ENCODE results near the gene CHI3L1.
A peak's percentile ranks its signal among the peaks of the same experiment; 100 is the strongest.

Gene CHI3L1

DNA sequence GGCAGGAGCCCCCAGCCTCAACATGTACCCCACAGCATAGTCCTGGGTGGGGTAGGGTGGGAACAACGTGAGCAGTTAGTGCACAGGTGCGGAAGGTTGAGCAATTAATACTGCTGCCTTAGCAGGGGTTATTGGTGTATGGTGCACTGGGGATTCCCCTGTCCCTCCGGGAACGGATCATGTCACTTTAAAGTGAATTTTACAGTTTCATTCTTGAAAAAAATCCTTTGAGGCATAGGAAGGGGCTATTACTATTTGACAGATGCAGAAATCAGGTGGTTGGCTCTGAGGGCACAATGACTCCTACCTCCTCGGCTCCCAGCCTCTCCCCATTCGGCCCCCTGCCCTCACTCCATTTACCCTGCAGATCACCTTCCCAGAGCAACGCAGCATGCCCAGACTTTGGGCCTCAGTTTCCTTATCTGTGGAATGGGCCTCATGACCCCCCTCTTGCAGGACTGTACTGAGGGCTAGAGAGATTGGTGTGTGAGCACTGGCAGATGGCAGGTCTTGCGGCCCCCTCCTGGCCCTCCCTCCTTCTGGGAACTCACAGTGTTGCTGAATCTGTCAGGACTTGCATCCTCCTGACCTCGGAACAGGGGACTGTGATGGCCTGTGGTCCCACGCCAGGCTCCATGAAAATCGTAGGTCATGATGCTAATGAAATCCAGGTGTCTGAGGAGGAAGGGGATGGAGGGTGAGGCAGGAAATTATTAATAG, 5.7 kb downstream of the CHI3L1 start:
- no peak for DNase-seq

DNA sequence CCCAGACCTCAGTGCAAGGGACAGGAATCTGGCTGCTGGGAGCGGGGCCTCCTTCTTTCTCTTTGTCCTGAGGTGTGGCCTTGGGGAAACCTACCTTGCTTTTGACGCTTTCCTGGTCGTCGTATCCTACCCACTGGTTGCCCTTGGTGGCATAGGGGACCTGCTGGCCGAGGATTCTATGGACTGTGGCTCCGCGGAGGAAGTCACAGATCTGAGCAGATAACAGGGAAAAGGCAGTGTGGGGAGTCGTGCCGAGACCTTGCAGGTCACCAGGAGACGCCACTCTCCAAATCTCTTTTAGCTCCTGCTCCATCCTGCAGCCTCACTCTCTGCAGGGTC, 6.9 kb downstream of the CHI3L1 start:
- no peak for DNase-seq

DNA sequence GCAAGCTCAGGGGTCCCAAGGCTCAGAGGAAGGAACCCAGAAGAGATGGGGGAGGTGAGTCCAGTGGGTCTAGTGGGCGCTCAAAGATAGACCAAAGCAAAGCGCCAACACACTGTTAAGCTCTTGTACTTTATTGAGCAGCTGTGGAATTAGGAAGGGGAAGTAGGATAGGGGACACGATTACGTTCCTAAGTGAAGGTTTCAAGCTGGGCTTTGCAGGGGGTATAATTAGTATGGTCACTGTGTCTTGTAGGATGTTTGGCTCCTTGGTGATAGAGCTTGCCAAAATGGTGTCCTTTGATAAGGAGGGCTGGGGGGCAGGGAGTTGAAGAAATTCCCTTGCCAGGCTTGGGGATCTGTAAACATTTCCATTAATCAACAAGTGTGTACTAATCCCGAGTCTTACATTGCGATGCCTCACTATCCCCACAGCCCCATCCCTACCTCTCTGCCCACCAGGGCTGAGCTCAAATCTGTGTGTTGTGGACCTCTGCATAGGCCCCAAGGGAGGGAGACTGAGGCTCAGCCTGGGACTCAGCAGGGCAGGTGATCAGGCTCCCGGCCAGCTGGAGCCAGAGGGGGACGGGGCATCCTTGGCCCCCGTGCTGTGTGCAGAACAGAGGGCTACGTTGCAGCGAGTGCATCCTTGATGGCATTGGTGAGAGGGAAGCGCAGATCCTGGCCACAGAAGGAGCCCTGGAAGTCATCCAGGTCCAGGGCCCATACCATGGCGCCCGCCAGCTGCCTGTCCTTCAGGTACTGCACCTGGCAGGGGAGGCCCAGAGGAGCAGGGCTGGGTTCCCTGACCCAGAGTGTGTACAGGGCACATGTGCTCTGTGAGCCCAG, 7.5 kb downstream of the CHI3L1 start:
- no peak for DNase-seq

DNA sequence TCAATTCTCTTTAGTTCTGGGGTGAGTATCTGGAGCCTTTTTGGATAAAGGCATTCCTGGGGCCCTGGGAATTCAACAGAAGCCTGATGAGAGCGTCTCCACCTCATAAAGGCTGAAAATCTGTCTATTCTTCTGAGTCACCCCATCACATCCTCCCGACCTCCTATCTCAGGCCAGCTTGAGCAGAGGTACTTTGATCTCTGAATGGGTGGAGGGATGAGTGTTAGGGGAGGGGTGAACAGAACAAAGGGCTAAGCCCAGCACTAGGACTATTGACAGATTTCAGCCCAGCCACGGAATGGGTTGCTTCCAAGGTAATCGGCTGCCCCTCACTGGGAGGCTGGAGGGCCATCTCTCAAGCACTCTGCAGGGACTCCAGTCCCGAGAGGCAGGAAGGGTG, 8.4 kb downstream of the CHI3L1 start:
- DNase-seq: no peak

- no peak for DNase-seq
Observed at GRCh38 chr1:203177470-203178039, 8.9 kb downstream of the CHI3L1 start.

- DNase-seq: no peak
Observed at GRCh38 chr1:203177036-203177405, 9.5 kb downstream of the CHI3L1 start.

GRCh38 chr1:203176273-203177035, 10.1 kb downstream of the CHI3L1 start:
- DNase-seq: no peak

DNA sequence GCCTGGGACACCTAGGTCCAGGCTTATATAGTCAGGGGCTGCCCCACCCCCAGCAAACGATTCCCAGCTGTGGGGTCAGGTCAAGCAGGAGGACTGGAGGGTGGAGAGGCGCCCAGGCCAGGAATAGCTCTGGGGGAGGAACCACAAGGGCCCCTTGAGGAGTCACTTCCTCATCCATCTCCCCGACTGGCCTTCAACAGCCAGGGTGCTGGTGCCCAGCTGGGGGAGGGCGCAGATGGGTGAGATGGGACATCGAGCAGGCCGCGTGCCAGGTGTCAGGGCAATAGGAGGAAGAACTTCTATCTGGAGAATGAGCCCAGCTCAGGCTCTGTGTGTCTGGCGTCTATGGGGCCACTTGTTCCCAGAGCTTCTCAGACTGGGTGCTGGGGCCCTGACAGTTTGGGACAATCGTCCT, 10.7 kb downstream of the CHI3L1 start:
- no peak for DNase-seq

DNA sequence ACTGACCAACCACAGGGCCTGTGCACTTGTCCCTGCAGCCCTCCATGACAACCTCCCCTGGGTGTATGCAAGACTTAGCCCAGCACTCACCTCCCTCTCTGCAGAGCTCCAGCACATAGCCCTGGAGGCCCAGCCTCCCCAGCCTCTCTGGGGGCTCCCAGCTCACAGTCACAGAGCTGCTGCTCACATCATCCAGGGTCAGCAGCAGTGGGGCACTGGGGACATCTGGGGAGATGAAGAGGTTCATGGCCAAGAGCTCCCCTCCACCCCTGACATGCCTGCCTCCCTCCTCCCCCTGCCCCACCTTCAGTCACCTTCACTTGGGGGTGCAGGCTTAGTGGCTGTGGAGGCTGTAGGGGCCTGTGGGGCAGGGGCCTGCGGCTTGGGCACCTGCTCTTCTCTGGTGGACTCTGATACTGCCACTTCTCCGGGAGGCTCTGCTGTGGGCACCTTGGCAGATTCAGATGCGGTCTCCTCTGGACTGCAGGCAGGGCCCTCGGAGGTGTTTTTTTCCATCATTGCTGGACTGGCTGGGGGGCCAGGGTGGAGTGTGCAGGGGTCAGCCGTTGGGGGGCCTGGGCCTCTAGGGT, 11.2 kb downstream of the CHI3L1 start, which contains the start of gene MYBPH:
TSS of gene MYBPH (minus strand) at position 590 of the 590 bp plus-strand sequence. CDS start at position 519, 71 bp downstream.
- no peak for DNase-seq

GRCh38 chr1:203174324-203174985, 12.0 kb downstream of the CHI3L1 start:
- DNase-seq: no peak

DNA sequence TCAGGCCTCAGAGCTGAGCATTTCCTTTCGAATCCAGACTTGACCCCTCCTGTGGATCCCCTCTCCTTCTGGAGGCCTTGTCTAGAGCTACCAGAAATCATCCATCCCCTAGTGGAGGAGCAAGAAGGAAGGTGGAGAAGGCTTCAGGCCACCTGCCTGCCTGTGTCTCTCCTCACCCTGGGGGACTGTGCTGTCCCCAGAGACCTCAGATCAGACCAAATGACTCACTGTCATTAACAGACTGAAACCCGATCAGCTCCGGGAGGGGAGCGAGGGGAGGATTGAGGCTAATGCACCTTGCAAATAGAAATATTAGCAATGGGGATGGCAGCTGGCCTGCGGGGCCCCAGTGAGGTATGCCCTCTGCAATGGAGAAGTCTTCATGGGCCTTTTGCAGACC, 12.9 kb downstream of the CHI3L1 start:
- no peak for DNase-seq

DNA sequence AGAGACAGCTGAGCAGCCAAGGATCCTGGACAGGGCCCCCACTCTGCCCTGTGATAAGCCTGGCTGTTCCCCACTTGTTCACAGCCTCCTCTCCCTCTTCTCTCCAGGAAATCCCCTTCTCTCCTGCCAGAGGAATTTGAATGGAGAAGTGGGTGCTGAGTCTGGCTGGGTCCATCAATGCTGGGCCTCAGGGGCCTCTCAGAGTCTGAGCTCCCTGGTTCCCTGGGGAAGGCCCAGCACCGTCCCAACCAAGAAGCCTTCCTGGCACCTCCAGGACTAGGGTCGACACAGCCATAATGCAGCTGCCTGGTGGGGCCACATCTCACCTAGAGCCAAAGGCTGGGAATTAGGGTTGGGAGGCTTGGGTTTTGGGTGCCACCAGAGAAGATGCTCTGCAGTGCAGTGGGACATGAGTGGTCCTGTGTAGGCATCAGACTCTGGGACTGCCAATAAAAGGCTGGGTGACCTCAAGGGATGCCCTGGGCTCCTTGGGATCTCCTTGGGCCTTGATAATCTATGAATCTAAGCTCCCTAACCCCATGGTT, 13.4 kb downstream of the CHI3L1 start:
- DNase-seq: no peak

DNA sequence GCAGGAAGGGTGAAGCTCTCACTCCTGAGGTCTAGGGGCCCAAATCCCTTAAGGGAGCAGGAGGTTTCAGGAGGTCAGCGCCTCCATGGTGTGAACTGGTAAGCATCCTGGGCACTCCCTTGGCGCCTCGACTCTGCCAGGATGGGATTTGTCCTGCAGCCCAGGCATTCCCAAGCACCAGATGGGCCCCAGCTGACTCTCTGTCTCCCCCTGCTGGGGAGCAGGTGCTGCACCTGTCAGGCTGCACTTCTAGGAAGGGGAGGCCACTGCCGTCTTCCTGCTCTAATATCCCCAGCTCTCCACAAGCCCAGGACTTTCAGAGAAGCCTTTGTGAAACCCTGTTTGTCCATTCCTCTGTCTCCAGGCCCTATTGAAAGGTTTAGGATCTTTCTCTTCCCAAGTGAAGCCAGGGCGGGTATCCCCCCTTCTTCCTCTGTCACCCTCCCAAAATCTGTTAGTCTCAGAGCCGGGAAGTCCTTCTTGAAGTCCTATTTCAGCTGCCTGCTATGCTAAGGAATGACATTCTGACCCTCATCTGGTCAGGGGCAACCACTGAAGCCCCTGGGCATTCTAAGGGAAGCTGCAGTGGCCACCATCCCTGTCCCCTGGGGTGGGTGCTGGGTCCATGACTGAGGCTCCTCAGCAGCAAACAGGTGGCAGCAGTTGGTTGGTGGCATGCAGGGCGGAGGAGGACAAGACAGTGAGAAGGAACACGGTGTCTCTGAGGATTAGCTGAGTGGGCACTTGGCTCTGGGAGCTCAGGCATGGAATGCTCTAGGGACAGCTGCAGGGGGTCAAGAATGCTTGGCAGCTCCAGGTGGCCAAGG, 14.1 kb downstream of the CHI3L1 start:
- peak; percentile 37 for DNase-seq

GRCh38 chr1:203171341-203172183, 14.9 kb downstream of the CHI3L1 start:
- DNase-seq: no peak

- no peak for DNase-seq
Observed at GRCh38 chr1:203170625-203171330, 15.7 kb downstream of the CHI3L1 start.

- DNase-seq: no peak
Observed at GRCh38 chr1:203169770-203170520, 16.6 kb downstream of the CHI3L1 start.

GRCh38 chr1:203168991-203169390, 17.5 kb downstream of the CHI3L1 start:
- no peak for DNase-seq

GRCh38 chr1:203168256-203168786, 18.2 kb downstream of the CHI3L1 start:
- no peak for DNase-seq

DNA sequence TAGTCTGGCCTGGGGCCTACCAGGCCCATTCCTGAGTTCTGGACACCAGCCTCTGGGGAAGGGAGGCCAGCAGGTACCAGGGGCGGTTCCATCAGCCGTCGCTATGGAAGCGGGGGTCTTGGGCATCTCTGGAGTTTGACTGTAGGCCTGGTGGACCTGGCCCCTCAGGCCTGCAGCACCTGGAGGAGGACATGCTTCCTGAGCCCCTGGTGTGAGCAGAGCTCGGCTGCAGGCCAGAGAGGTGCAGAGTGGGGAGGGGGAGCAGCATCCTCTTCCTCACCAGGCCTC, 18.6 kb downstream of the CHI3L1 start:
- no peak for DNase-seq

Data from CD4-positive, alpha-beta T cell treated with Interleukin-10 for 1 hour (primary cell).